GM18526 (cell line): ENCODE measurements around the gene TGFB1I1.

Experiments
- POLR2A ChIP-seq: IDR thresholded peaks from 3 replicates; pipeline ENCODE4 v1.6.1; 2011; ENCODE audit not compliant: insufficient read length; ENCODE audit errors: extremely low read depth

TGFB1I1 gene

GRCh38 chr16:31471875-31472708 is at the start of gene TGFB1I1:
TSS of gene TGFB1I1 (plus strand) at chr16:31472152. CDS start at chr16:31472189, 37 bp downstream.
- no peak for TF ChIP-seq POLR2A

- no peak for TF ChIP-seq POLR2A
Observed at GRCh38 chr16:31423241-31423640, 48.7 kb upstream of the TGFB1I1 start.

- no peak for TF ChIP-seq POLR2A
Observed at GRCh38 chr16:31423801-31424200, 48.2 kb upstream of the TGFB1I1 start.

GRCh38 chr16:31427441-31428278 is 44.3 kb upstream of the TGFB1I1 start:
- no peak for TF ChIP-seq POLR2A

- TF ChIP-seq POLR2A = no peak
Observed at GRCh38 chr16:31428279-31428597, 43.7 kb upstream of the TGFB1I1 start, which contains the start of gene COX6A2. TSS of gene COX6A2 (minus strand) at chr16:31428360. CDS start at chr16:31428325, 35 bp downstream.

- TF ChIP-seq POLR2A = no peak
Observed at GRCh38 chr16:31428638-31429247, 43.2 kb upstream of the TGFB1I1 start.

- TF ChIP-seq POLR2A = no peak
Observed at GRCh38 chr16:31429314-31429713, 42.6 kb upstream of the TGFB1I1 start.

GRCh38 chr16:31429796-31430195 is 42.2 kb upstream of the TGFB1I1 start:
- TF ChIP-seq POLR2A = no peak

- no peak for TF ChIP-seq POLR2A
Observed at GRCh38 chr16:31430380-31431052, 41.4 kb upstream of the TGFB1I1 start.

- TF ChIP-seq POLR2A = no peak
Observed at GRCh38 chr16:31435341-31436220, 36.4 kb upstream of the TGFB1I1 start.

GRCh38 chr16:31436221-31437045 is 35.5 kb upstream of the TGFB1I1 start:
- TF ChIP-seq POLR2A = no peak

- no peak for TF ChIP-seq POLR2A
Observed at GRCh38 chr16:31438414-31438813, 33.5 kb upstream of the TGFB1I1 start.

GRCh38 chr16:31439519-31439918 is 32.4 kb upstream of the TGFB1I1 start:
- TF ChIP-seq POLR2A = no peak
